SK-N-MC (cell line): ENCODE measurements around the gene MAPKAPK3.

Experiments used
- EZH2 ChIP-seq: fragments of 200-600 bp; sonication (generic); IDR thresholded peaks from one replicate; pipeline ENCODE4 v1.6.1; 2017; ENCODE audit warnings: antibody characterized with exemption
- POLR2AphosphoS5 ChIP-seq: IDR thresholded peaks from 2 replicates; pipeline ENCODE4 v1.6.1; 2012; ENCODE audit warnings: mild to moderate bottlenecking, low read depth, low read length, borderline replicate concordance

- TF ChIP-seq EZH2 (no peak), POLR2AphosphoS5 (no peak)
These were observed 57.0 kb downstream of the MAPKAPK3 start for GRCh38 chr3:50673931-50674330.
